ENCODE data around the gene NFATC1.

Gene NFATC1

GRCh38 chr18:79440316-79441110 lies 44.8 kb downstream of the NFATC1 start:
- no peak for DNase-seq (ENCODE audit: low read depth in 2 of 2)

- no peak for DNase-seq (ENCODE audit: low read depth in 2 of 2)
Measured at GRCh38 chr18:79441420-79441819, 45.7 kb downstream of the NFATC1 start.

GRCh38 chr18:79442508-79443221 lies 46.9 kb downstream of the NFATC1 start:
- no peak for DNase-seq (ENCODE audit: low read depth in 2 of 2)

GRCh38 chr18:79445221-79445620 lies 49.5 kb downstream of the NFATC1 start:
- DNase-seq (ENCODE audit: low read depth in 2 of 2): no peak

- no peak for DNase-seq (ENCODE audit: low read depth in 2 of 2)
Measured at GRCh38 chr18:79445696-79446561, 50.2 kb downstream of the NFATC1 start.

- no peak for DNase-seq (ENCODE audit: low read depth in 2 of 2)
Measured at GRCh38 chr18:79446931-79447330, 51.2 kb downstream of the NFATC1 start.

GRCh38 chr18:79447703-79448367 lies 52.1 kb downstream of the NFATC1 start:
- DNase-seq (ENCODE audit: low read depth in 2 of 2): no peak

GRCh38 chr18:79448621-79449020 lies 52.9 kb downstream of the NFATC1 start:
- DNase-seq (ENCODE audit: low read depth in 2 of 2): no peak

GRCh38 chr18:79449551-79450288 lies 54.0 kb downstream of the NFATC1 start:
- DNase-seq (ENCODE audit: low read depth in 2 of 2): no peak

- DNase-seq (ENCODE audit: low read depth in 2 of 2): no peak
Measured at GRCh38 chr18:79450289-79451080, 54.8 kb downstream of the NFATC1 start.

GRCh38 chr18:79451237-79452125 lies 55.8 kb downstream of the NFATC1 start:
- no peak for DNase-seq (ENCODE audit: low read depth in 2 of 2)

GRCh38 chr18:79452190-79452990 lies 56.7 kb downstream of the NFATC1 start:
- DNase-seq (ENCODE audit: low read depth in 2 of 2): no peak

- DNase-seq (ENCODE audit: low read depth in 2 of 2): no peak
Measured at GRCh38 chr18:79452991-79453645, 57.4 kb downstream of the NFATC1 start.

GRCh38 chr18:79453816-79454735 lies 58.3 kb downstream of the NFATC1 start:
- no peak for DNase-seq (ENCODE audit: low read depth in 2 of 2)

- no peak for DNase-seq (ENCODE audit: low read depth in 2 of 2)
Measured at GRCh38 chr18:79455261-79455660, 59.5 kb downstream of the NFATC1 start.

- DNase-seq (ENCODE audit: low read depth in 2 of 2): no peak
Measured at GRCh38 chr18:79456105-79456980, 60.6 kb downstream of the NFATC1 start.
